Liver (tissue), 9 donors: ENCODE measurements around the gene PIWIL1. TPM values are rescaled to one million over a fixed set of nuclear protein-coding genes. Genes with fewer than 3 reads are reported as not detected.

Experiments
- DNase-seq: peaks from one replicate; pipeline ENCODE4 v3.0.0-alpha.2; 2017; ENCODE audit warnings: low spot score
- H3K27ac ChIP-seq, 2 donors: one replicate each; pipeline ENCODE4 v1.7.0; 2013; ENCODE audit warnings: inconsistent platforms in 2 of 2, low read length in 2 of 2, control low read depth in 1 of 2, low read depth in 1 of 2, mild to moderate bottlenecking in 1 of 2
- H3K27me3 ChIP-seq, 4 donors: one replicate each; pipeline versions ENCODE4 v1.6.1 to v1.7.0; 2013; ENCODE audit warnings: low read length in 3 of 4, inconsistent platforms in 1 of 4, mild to moderate bottlenecking in 1 of 4, moderate library complexity in 1 of 4; ENCODE audit not compliant: control insufficient read depth in 4 of 4, insufficient read depth in 4 of 4
- H3K36me3 ChIP-seq, 4 donors: one replicate each; pipeline versions ENCODE4 v1.6.1 to v1.7.0; 2013; ENCODE audit warnings: low read length in 3 of 4, mild to moderate bottlenecking in 3 of 4, low read depth in 1 of 4, moderate library complexity in 1 of 4; ENCODE audit not compliant: control insufficient read depth in 4 of 4, insufficient read depth in 3 of 4
- H3K4me1 ChIP-seq, 4 donors: one replicate each; pipeline versions ENCODE4 v1.6.1 to v1.7.0; 2013; ENCODE audit warnings: low read length in 3 of 4, mild to moderate bottlenecking in 3 of 4, moderate library complexity in 1 of 4; ENCODE audit not compliant: control insufficient read depth in 4 of 4, insufficient read depth in 4 of 4
- H3K4me3 ChIP-seq, 3 donors: one replicate each; pipeline versions ENCODE4 v1.6.1 to v1.7.0; 2013; ENCODE audit warnings: low read length in 3 of 3, control low read depth in 1 of 3, low read depth in 1 of 3, mild to moderate bottlenecking in 1 of 3
- H3K9ac ChIP-seq, 2 donors: one replicate each; pipeline ENCODE4 v1.7.0; 2013; ENCODE audit warnings: low read length in 2 of 2, mild to moderate bottlenecking in 2 of 2, moderate library complexity in 2 of 2, control low read depth in 1 of 2, low read depth in 1 of 2
- H3K9me3 ChIP-seq, 4 donors: one replicate each; pipeline versions ENCODE4 v1.6.1 to v1.7.0; 2013; ENCODE audit warnings: low read length in 3 of 4; ENCODE audit not compliant: control insufficient read depth in 4 of 4
- CTCF ChIP-seq: fragments of 150-350 bp; IDR thresholded peaks from 2 replicates; pipeline ENCODE4 v1.5.1; 2017; ENCODE audit warnings: improper control_type of control experiment, low read depth, low read length; ENCODE audit not compliant: missing input control
- EGR1 ChIP-seq, 2 donors: IDR thresholded peaks; 2 replicates each; pipeline ENCODE4 v1.6.1; 2016 to 2018; ENCODE audit warnings: antibody characterized with exemption in 2 of 2, low read depth in 2 of 2
- FOXA1 ChIP-seq: IDR thresholded peaks from 2 replicates; pipeline ENCODE4 v1.6.1; 2016; ENCODE audit warnings: antibody characterized with exemption
- GABPA ChIP-seq, 2 donors: IDR thresholded peaks in 1 of 2; conservative IDR thresholded peaks in 1 of 2; 2 replicates each; pipeline ENCODE4 v1.6.1; 2016; ENCODE audit warnings: antibody characterized with exemption in 2 of 2, mild to moderate bottlenecking in 1 of 2, moderate library complexity in 1 of 2
- HNF4A ChIP-seq, 2 donors: conservative IDR thresholded peaks; 2 replicates each; pipeline ENCODE4 v1.6.1; 2016; ENCODE audit warnings: antibody characterized with exemption in 2 of 2, mild to moderate bottlenecking in 2 of 2
- HNF4G ChIP-seq: IDR thresholded peaks from 2 replicates; pipeline ENCODE4 v1.6.1; 2016; ENCODE audit warnings: antibody characterized with exemption
- JUND ChIP-seq, 2 donors: IDR thresholded peaks; 2 replicates each; pipeline ENCODE4 v1.6.1; 2016; ENCODE audit warnings: antibody characterized with exemption in 2 of 2
- NR2F2 ChIP-seq: IDR thresholded peaks from 2 replicates; pipeline ENCODE4 v1.6.1; 2016; ENCODE audit warnings: antibody characterized with exemption
- RAD21 ChIP-seq, 2 donors: IDR thresholded peaks; 2 replicates each; pipeline ENCODE4 v1.6.1; 2016; ENCODE audit warnings: antibody characterized with exemption in 2 of 2, mild to moderate bottlenecking in 2 of 2
- REST ChIP-seq: IDR thresholded peaks from 2 replicates; pipeline ENCODE4 v1.6.1; 2016; ENCODE audit warnings: antibody characterized with exemption, mild to moderate bottlenecking
- RXRA ChIP-seq, 2 donors: IDR thresholded peaks; 2 replicates each; pipeline ENCODE4 v1.6.1; 2017 to 2018; ENCODE audit warnings: antibody characterized with exemption in 2 of 2, mild to moderate bottlenecking in 1 of 2
- SP1 ChIP-seq: IDR thresholded peaks from 2 replicates; pipeline ENCODE4 v1.6.1; 2018; ENCODE audit warnings: antibody characterized with exemption, mild to moderate bottlenecking
- TAF1 ChIP-seq: conservative IDR thresholded peaks from 2 replicates; pipeline ENCODE4 v1.6.1; 2016; ENCODE audit warnings: antibody characterized with exemption, mild to moderate bottlenecking
- YY1 ChIP-seq: IDR thresholded peaks from 2 replicates; pipeline ENCODE4 v1.6.1; 2016; ENCODE audit warnings: antibody characterized with exemption, mild to moderate bottlenecking
- ZBTB33 ChIP-seq: IDR thresholded peaks from 2 replicates; pipeline ENCODE4 v1.6.1; 2016; ENCODE audit warnings: antibody characterized with exemption
- WGBS: extraction: QIAGEN DNeasy Blood & Tissue Kit; methylation state at CpG from one replicate; pipeline ENCODE4 v1.1.7; 2013; 5-methylcytosine and 5-hydroxymethylcytosine counted together
- polyA plus RNA-seq, 2 donors: library from polyadenylated mRNA; stranded (reverse) in 1 of 2; unstranded in 1 of 2; fragments of 200-250 nt in 1 of 2; fragments of >200 nt in 1 of 2; fragmentation: Nextera tagmentation in 1 of 2; extraction: Ambion mirVana in 1 of 2; gene quantifications; one replicate each; pipeline versions ENCODE4 v1.2.1 to v1.2.3, GENCODE V29; 2013 to 2015
- total RNA-seq, 2 donors: library from RNA; depleted of rRNA; stranded (reverse); fragments of >200 nt; gene quantifications; one replicate each; pipeline ENCODE4 v1.2.3, GENCODE V29; 2014
- TF ChIP-seq, protein P1 (sequence below): IDR thresholded peaks from 2 replicates; pipeline ENCODE4 v1.6.1; 2016; ENCODE audit warnings: antibody characterized with exemption
- donor health status: healthy.
- donor health status: healthy.
- donor health status: healthy.
- donor health status: healthy.
- donor health status: healthy.

PIWIL1 gene
- total and polyA plus RNA-seq, 4 donors, result 0.01 TPM; not detected in 3

DNA sequence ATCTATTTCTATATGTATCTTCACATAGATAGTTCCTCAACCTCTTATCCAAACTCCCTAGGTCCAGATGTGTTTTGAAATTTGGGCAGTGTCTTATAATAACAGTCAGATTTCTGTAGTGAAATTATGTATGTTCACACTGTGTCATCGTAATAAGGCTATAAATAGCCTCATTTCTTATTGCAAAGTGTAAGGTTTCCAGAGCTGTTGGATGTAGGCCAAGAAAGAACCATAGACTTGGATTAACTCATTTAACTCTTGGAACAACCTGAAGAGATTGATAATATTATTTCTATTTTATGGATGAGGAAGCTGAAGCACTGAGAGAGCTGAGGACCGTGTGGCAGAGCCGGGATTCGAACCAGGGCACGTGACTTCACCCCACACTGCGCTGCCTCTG, 49.0 kb upstream of the PIWIL1 start:
- no peak overlapping the region for H3K9ac ChIP-seq
- DNase-seq, result no peak
- WGBS, result 86% methylated on average over 6 of the region's 6 CpGs
- peaks cover 0 to 4% (median 0%) of the 10 kb centered on the region in 4 donors for H3K27me3 ChIP-seq
- H3K36me3 ChIP-seq, result no peaks in the 10 kb centered on the region
- H3K9me3 ChIP-seq, result peaks cover 6 to 22% (median 9%) of the 10 kb centered on the region in 4 donors
- H3K4me3 ChIP-seq, result no peak overlapping the region
- H3K27ac ChIP-seq, result no peak overlapping the region
- no peaks in the 10 kb centered on the region for H3K4me1 ChIP-seq
- TF ChIP-seq GABPA (IDR thresholded peaks at IDR 0.05 in 1 of 2, conservative IDR thresholded peaks at IDR 0.05 in 1 of 2), result no peak

GRCh38 chr12:130290114-130290513, 47.6 kb upstream of the PIWIL1 start:
- H3K4me1 ChIP-seq, result no peaks in the 10 kb centered on the region
- no peak overlapping the region for H3K4me3 ChIP-seq
- H3K27ac ChIP-seq, result no peak overlapping the region
- no peak for DNase-seq
- peaks cover 6 to 17% (median 9%) of the 10 kb centered on the region in 4 donors for H3K9me3 ChIP-seq
- no peak overlapping the region for H3K9ac ChIP-seq
- H3K36me3 ChIP-seq, result no peaks in the 10 kb centered on the region
- peaks cover 0 to 4% (median 0%) of the 10 kb centered on the region in 4 donors for H3K27me3 ChIP-seq
- whole genome bisulfite sequencing, result 81% methylated on average over 1 of the region's 1 CpG
- no peak for TF ChIP-seq ZBTB33
- no peak for TF ChIP-seq RXRA (IDR thresholded peaks at IDR 0.05)
- TF ChIP-seq RAD21 (IDR thresholded peaks at IDR 0.05), result no peak
- TF ChIP-seq FOXA1, result no peak
- no peak for TF ChIP-seq GABPA (IDR thresholded peaks at IDR 0.05 in 1 of 2, conservative IDR thresholded peaks at IDR 0.05 in 1 of 2)
- no peak for TF ChIP-seq REST
- TF ChIP-seq, protein P1, sequence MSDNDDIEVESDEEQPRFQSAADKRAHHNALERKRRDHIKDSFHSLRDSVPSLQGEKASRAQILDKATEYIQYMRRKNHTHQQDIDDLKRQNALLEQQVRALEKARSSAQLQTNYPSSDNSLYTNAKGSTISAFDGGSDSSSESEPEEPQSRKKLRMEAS, result no peak
- no peak for TF ChIP-seq JUND (IDR thresholded peaks at IDR 0.05)
- TF ChIP-seq CTCF, result no peak
- TF ChIP-seq HNF4A (conservative IDR thresholded peaks at IDR 0.05), result no peak
- no peak for TF ChIP-seq HNF4G
- TF ChIP-seq SP1, result no peak
- no peak for TF ChIP-seq EGR1 (IDR thresholded peaks at IDR 0.05; ENCODE audit: low read depth in 2 of 2)
- no peak for TF ChIP-seq NR2F2
- no peak for TF ChIP-seq TAF1
- no peak for TF ChIP-seq YY1
